ENCODE measurements around the gene ALK.

DNA sequence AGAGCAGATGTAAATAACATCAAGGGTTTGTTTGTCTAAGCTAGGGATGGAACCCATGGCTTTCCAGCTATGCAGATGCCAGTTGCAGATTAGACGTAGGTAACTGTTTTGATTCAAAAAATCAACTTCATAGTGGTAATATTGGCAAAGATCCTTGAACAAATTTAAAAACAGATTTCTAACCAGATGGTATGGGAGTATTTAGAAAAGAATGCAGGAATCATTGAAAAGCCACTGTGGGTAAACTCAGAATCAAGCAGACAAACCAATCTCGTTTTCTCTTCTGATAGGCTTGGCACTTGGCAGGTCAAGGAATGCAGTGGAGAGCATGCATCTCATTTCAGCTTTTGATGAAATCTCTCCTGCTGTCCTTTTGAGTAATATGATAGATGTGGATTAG lies 428.7 kb downstream of the ALK start:
- TF ChIP-seq, protein P1, sequence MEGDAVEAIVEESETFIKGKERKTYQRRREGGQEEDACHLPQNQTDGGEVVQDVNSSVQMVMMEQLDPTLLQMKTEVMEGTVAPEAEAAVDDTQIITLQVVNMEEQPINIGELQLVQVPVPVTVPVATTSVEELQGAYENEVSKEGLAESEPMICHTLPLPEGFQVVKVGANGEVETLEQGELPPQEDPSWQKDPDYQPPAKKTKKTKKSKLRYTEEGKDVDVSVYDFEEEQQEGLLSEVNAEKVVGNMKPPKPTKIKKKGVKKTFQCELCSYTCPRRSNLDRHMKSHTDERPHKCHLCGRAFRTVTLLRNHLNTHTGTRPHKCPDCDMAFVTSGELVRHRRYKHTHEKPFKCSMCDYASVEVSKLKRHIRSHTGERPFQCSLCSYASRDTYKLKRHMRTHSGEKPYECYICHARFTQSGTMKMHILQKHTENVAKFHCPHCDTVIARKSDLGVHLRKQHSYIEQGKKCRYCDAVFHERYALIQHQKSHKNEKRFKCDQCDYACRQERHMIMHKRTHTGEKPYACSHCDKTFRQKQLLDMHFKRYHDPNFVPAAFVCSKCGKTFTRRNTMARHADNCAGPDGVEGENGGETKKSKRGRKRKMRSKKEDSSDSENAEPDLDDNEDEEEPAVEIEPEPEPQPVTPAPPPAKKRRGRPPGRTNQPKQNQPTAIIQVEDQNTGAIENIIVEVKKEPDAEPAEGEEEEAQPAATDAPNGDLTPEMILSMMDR (IDR thresholded peaks at IDR 0.05; ENCODE audit: low read length): no peak
- TF ChIP-seq EZH2phosphoT487 (IDR thresholded peaks at IDR 0.05; ENCODE audit: low read length): no peak
- no peak for TF ChIP-seq EZH2 (optimal IDR thresholded peaks at IDR 0.05; ENCODE audit: low read depth, low read length)
